Left lobe of liver (tissue), 2 donors: Measurements from ENCODE around the gene NAGS. TPM values are rescaled to one million over a fixed set of nuclear protein-coding genes. Genes with fewer than 3 reads are reported as not detected.
"Not testable (repeated sequence)": the region's sequence is repeated elsewhere in the genome, so short reads cannot be mapped to it uniquely, and the experiment has no call there.

Experiments used
- ATAC-seq: fragments of 200-7000 bp; cut with Tn5 transposase; one replicate; pipeline ENCODE4 v1.9.1; 2020; ENCODE audit warnings: mild to moderate bottlenecking, moderate library complexity
- DNase-seq: peaks from one replicate; pipeline ENCODE4 v3.0.0-alpha.2; 2020; ENCODE audit warnings: low spot score
- total RNA-seq: library from RNA; stranded (reverse); gene quantifications from one replicate; pipeline ENCODE4 v1.2.1, GENCODE V29; 2021
- donor health status: DM: no; HTN: no; CAD: no; lungs with moderate emphysema.
- donor health status: DM: no; HTN: yes; CAD: no.

Gene NAGS, protein sequence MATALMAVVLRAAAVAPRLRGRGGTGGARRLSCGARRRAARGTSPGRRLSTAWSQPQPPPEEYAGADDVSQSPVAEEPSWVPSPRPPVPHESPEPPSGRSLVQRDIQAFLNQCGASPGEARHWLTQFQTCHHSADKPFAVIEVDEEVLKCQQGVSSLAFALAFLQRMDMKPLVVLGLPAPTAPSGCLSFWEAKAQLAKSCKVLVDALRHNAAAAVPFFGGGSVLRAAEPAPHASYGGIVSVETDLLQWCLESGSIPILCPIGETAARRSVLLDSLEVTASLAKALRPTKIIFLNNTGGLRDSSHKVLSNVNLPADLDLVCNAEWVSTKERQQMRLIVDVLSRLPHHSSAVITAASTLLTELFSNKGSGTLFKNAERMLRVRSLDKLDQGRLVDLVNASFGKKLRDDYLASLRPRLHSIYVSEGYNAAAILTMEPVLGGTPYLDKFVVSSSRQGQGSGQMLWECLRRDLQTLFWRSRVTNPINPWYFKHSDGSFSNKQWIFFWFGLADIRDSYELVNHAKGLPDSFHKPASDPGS
- total RNA-seq, result 51.3 TPM

DNA sequence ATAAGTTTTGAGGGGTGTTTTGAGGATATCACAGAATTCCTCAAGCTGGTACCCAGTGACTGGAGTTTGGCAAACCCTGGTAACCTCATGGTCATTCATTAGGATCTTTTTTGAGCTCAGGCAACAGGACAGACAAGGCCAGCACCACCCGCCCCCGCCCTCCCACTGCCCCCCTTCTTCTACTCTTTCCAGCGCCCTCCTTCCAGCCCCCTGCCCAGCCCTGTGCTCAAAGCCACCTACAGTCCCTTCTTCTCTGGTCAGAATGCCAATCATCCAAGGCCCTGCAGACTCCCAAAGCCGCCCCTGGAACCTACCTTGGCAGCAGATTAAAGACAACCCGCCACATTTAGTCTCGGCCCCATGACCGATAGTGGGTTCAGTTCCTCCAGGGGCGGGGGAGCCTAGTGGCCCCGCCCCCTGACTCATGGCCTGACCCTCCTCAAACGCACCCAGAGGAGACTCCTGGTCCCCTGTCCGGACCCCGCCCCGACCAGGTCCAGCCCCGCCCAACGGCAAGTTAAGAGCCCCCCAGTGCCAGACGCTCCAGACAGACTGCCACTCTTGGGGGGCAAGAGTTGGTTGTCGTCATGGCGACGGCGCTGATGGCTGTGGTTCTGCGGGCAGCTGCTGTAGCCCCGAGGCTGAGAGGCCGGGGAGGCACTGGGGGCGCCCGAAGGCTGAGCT lies at the start of gene NAGS:
TSS of gene NAGS (plus strand) at position 546 of the 684 bp plus-strand sequence. CDS start at position 588, 42 bp downstream.
- ATAC-seq (peak; percentile 61), DNase-seq (peak; percentile 95)

DNA sequence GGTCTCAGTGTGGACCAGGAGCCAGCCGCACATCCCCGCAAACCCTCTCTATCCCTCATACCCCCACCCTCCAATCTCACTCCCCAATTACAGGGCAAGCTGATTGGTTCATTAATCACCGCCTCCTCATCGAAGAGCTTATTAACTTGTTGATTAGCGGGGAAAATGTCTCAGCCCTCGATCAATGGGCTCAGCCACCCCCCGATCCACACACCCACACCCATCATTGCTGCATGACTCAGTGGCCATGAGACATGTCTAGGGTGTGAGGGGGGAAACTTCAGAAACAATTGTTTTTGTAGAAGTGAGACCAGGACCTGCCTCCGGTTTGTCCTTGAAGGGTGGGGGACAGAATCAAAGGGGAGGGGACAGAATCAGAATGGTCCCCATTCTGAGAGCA lies 48.2 kb upstream of the NAGS start:
- DNase-seq (no peak), ATAC-seq (no peak)

DNA sequence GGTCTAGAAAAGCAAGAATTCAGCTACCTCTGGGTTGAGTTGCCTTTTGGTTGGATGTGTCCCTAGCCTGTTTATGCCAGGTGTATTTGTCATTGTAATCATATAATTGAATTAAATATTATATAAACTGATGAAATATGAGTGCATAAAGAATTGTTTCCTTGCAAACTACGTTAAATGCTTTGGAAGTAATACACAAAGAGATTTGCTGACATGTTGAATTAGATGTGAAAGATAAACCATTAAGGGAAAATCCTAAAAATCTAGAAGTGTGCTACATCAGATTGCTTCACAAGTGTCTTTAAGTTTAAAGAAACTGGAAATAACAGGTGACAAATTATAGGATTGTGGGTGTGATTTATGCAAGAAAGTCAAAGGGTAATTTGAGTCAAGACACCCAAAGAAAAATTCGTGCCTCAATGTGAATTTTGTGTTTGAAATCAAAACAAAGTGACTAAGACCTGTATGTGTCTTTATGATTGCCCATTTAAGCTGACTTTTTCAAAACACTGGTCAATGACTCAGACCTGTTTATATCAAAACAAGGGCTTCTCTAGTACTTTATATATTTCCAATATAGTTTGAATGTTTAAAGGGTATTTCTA lies 45.6 kb upstream of the NAGS start:
- no peak for DNase-seq
- ATAC-seq, result no peak

DNA sequence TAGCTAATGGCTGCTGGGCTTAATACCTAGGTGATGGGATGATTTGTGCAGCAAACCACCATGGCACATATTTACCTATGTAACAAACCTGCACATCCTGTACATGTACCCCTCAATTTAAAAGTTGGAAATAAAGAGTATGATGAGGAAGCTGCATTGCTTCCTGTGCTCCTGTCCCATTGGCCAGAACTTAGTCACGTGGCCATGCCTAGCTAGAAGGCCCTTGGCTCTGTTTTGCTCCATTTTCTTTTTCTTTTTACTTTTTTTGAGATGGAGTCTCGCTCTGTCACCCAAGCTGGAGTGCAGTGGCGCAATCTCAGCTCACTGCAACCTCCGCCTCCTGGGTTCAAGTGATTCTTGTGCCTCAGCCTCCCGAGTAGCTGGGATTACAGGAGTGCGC lies 43.1 kb upstream of the NAGS start:
- ATAC-seq, DNase-seq: not testable (repeated sequence)

DNA sequence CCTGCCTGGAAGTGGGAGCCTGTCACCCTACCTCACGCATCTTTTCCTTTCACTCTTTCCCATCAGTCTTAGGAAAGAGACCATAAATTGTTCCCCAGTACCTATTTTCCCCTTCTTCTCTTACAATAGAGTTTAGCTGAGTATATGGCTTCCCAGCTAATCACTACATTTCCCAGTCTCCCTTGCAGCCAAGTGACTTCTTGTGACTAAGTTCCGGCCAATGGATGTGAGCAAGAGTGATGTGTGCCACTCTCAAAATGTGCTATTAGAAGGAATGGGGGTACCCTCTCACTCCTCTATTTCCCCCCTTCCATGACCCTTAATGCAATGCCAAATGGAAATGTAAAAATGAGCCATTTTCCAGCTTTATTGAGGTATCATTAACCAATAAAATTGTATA lies 42.5 kb upstream of the NAGS start:
- DNase-seq (no peak), ATAC-seq (no peak)

DNA sequence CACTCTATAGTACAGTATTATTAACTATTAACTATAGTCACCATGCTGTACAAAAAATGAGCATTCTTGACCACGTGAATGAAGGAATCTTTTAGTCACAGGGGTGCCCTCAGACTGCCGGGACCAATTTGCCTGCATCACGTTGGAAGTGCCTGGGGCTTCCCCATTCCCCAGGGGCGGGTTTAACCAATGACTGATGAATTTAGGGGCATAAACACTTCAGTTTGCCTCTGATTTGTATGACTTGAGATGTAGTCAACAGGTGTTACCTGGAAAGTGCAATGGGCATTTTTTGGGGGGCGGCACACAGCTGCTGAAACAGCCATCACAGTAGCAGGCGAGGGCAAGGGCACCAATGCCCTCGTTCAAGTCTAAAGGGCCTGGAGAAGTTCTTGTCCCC lies 41.9 kb upstream of the NAGS start:
- ATAC-seq (no peak), DNase-seq (no peak)

DNA sequence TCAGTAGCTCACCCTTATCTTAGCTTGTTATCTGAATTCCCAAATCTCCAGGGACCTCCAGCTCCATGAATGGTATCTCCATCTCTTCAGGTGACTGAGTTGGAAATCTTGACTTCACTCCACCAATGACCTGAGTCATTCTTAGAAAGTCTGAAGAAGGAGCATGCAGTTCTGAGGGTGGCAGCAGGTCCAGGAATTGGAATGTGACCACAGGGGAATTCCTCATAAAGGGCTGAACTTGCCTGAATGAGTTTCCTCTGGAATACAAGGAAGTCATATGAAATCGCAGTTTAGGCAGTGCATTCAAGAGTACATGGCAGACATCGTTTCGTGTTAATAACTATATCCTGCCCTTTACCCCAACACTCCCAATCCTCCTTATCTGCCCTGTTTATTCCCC lies 38.1 kb upstream of the NAGS start:
- no peak for DNase-seq
- ATAC-seq, result no peak

DNA sequence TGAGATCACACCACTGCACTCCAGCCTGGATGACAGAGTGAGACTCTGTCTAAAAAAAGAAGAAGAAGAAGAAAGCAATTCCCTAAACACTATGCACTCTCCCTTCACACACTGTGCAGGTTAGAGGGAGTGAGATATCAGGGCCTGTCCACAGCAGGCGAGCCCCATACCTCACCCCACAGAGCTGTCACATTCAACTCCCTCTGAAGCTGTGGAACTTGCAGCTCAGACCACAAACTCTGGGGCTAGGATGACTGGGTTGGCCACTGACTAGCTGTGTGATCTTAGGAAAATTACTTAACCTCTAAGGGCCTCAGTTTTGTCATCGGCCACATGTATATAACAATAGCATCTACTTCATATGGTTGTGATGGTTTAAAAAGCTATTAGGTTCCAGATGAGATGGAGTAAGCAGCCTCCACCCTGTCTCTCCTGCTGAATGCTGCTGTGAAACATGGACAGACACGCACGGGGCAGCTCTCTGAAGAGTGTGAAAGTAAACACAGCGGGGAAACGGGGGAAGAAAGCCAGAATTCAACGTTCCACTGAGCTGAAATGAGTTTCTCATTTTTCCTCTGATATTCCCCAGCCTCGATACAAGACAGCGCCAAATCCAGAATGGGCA lies 37.1 kb upstream of the NAGS start:
- DNase-seq (no peak), ATAC-seq (no peak)

DNA sequence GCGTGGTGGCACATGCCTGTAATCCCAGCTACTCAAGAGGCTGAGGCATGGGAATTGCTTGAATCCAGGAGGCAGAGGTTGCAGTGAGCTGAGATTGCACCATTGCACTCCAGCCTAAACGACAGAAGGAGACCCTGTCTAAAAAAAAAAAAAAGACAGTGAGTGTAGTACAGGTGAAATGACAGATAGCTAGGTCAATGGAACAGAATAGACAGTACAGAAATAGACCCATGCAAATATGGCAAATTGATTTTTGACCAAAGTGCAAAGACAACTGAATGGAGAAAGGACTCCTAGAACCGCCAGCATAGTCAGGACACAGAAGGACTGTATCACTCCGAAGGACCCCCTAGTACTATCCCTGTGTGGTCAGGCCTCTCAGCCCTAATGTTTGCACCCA lies 34.1 kb upstream of the NAGS start:
- ATAC-seq (peak; percentile 52), DNase-seq (no peak)

DNA sequence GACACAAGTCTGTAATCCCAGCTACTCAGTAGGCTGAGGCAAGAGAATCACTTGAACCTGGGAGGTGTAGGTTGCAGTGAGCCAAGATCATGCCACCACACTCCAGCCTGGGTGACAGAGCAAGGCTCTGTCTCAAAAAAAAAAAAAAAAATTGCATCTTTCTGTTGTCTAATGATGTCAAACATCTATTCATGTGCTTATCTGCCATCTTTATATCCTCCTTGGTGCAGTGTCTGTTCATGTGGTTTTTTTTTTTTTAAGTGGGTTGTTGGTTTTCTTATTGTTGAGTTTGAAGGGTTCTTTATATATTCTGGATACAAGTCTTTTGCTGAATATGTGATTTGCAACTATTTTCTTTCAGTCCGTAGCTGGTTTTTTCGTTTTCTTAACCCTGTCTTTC lies 33.0 kb upstream of the NAGS start:
- not testable (repeated sequence) for ATAC-seq, DNase-seq

DNA sequence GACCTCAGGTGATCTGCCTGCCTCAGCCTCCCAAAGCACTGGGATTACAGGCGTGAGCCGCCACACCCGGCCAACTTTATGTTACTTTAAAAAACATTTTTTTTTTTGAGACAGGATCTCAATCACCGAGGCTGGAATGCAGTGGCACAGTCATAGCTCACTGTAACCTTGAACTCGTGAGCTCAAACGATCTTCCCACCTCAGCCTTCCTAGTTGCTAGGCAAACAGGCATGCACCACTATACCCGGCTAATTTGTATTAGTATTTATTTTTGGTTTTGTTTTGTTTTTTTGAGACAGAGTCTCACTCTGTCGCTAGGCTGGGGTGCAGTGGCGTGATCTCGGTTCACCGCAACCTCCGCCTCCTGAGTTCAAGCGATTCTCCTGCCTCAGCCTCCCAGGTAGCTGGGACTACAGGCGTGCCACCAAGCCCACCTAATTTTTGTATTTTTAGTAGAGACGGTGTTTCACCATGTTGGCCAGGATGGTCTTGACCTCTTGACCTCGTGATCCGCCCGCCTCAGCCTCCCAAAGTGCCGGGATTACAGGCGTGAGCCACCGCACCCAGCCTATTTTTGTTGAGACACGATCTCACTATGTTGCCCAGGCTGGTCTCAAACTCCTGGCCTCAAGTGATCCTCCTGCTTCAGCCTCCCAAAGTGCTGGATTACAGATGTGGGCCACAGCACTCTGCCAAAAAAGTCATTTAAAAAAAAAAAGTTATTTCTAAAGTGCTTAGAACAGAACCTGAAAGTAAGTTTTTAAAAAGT lies 31.8 kb upstream of the NAGS start:
- not testable (repeated sequence) for DNase-seq, ATAC-seq

DNA sequence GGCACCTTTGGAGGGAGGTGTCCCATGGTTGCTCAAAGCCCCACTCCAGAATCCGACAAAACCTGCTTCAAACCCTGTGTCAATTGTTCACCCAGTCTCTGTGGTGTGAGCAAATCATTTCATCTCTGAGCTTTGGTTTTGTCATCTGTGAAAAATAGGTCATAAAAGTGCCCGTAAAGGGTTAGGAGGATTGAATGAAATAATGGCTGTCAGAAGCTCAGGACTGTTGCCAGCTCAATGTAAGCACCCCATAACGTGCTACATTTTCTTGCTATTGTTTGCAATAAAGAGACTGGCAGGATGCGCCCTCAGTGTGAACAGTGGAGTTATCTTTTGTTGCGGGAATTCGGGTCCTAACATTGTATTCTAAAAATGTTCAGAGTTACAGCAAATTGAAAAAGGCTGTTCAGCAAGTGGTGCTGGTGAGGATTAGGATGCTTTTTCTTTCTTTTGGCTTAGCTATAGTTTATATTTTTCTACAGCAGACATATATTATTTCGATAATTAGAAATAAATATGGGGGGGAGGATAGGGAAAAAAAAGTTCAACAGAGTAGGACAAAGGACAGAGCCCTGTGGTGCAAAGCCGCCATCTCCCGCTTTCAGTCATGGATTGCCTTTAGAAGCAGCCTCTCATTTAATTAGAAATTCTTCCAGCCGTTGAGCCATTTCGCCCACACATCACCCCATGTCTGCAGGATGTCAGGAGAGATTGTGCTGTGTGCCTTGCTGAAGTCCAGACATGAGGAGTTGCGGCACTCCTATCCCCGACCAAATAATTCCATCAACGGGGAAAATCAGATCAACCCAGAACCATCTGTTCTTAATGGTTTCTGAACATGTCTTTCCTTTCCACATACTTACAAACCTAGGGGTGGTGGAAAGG lies 29.8 kb upstream of the NAGS start:
- DNase-seq, result no peak
- no peak for ATAC-seq

DNA sequence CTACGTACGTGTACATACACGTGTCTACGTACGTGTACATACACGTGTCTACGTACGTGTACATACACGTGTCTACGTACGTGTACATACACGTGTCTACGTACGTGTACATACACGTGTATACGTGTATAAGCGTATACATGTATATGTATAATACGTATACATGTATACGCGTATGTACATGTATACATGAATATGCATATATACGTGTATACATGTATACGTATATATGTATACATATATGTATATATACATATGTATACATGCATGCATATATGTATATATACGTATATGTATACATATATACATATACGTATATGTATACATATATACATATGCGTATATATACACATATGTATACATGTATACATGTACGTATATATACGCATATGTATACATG lies 28.5 kb upstream of the NAGS start:
- ATAC-seq, result no peak
- no peak for DNase-seq

DNA sequence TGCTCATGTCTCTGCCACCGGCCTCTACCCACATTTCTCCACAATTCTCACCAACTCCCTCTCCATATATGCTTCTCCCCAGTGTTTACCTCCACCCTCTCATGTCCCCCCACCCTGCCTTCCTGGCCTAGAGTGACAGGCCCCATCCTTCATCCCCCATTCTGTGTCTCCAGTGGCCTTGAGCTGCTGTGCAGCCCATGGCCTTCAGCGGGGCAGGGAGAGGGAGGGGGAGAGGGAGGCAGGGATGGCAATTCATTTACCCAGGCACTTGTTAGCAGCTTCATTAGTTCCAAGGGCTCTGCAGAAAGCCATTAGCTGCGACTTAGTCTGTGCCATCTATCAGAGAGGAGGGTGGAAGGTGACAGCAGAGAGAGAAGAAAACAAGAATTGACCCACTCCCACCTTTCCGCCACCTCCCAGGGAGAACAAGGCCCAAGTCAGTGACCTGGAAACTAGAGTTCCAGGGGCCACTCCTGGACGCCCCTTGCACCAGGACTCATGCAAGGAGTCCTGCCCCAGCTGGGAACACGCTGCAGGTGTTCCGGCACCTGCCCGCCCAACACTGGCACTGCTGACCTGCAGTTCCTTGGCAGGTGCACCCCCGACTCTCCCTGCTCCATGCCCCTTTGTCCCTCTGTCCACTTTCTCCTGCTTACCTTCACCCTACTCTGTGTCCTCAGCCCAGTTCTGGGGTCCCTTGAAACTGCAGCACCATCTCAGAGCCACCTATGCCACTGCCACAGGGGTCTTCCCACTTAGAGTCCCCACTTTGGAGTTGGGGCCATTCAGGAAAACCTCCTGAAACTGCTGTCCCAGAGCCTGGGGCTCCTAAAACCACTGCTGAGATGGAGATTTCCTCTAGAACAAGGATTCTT lies 27.2 kb upstream of the NAGS start:
- ATAC-seq (no peak), DNase-seq (no peak)

DNA sequence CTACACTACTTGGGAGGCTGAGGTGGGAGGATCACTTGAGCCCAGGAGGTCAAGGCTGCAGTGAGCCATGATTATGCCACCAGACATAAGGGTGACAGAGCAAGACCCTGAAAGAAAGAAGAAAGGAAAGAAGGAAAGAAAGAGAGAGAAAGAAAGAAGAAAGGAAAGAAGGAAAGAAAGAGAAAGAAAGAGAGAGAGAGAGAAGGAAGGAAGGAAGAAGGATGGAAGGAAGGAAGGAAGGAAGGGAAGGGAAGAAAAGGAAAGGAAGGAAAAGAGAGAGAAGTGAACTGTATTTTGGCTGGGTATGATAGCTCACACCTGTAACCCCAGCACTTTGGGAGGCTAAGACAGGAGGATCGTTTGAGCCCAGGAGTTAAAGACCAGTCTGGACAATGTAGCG lies 26.3 kb upstream of the NAGS start:
- ATAC-seq, result no peak
- DNase-seq, result no peak

DNA sequence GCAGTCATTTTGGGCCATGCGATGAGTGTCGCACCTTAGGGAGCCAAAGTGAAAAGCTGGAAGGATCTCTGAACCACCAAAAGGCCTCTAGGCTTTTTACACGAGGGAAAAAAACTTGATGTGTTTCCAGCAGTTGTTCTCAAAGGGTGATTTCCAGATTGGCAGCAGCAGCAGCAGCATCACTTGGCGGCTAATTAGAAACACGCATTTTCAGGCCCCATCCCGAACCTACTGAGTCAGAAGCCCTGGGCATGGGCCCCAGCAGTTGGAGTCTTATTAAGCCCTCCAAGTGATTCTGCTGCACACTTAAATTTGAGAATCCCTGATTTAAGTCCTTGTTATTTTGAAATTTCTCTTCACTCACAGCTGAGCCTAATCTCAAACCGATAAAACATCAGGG lies 25.4 kb upstream of the NAGS start:
- DNase-seq, result no peak
- ATAC-seq, result no peak

DNA sequence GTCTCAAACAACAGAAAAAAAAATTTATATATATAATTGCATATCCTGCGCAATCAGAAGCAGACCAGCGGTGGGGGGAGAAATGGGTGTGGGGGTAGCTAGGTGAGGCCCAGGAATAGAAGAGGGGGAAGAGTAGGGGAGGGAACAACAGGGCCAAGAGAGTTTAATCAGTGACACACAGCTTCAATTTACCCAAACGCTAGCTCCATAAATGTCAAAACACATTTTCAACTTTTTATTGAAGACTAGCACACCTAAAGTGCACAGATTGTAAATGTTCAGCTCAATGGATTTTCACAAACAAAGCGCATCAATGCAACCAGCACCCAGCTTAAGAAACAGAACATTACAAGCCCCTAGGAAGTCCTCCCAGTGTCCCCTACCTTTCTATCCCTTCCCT lies 24.8 kb upstream of the NAGS start:
- ATAC-seq (no peak), DNase-seq (no peak)

DNA sequence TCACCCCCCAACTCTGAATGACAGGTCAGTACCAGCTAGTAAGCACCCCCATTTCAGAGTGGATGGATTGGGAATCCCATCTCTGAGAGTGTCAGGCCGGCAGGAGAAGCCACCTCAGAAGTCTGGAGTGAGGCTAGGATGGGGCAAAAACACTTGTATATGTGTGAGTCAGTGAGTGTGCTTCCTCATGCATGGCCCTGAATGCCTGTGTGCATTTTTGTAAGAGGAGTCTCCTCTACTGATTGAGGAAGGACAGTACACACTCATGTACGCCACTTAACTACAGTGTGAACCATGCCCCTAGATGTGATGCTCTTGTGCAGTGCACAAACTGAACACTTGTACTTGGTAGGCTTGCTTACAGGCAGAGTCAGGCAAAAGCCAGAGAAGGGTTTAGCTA lies 22.3 kb upstream of the NAGS start:
- no peak for DNase-seq
- no peak for ATAC-seq

DNA sequence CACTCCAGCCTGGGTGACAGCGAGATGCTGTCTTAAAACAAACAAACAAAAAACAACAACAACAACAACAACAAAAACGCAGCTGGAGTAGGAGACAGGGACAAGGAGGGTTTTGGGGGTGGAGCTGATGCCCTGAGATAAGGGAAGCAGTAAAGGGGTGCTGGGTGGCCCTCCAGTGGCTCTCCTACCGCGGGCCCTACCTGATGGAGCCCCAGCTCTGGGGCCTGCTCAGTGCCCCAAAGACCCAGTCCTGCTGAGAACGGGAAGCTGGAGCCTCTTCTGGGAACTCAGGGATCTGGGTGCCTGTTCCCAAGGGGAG lies 21.3 kb upstream of the NAGS start:
- ATAC-seq (no peak), DNase-seq (no peak)
